Measurements from ENCODE around the gene DNAJC18. TPM values are rescaled to one million over a fixed set of nuclear protein-coding genes. Genes with fewer than 3 reads are reported as not detected.
"Not testable (repeated sequence)": the region's sequence is repeated elsewhere in the genome, so short reads cannot be mapped to it uniquely, and the experiment has no call there.

Gene DNAJC18
- total RNA-seq, 1 experiment from 2014 or later, result 16.7 TPM

- ChIA-PET CTCF (no interaction called here), POLR2A (ENCODE audit: low non-redundant PET) (no interaction called here)
- no peaks in the 10 kb centered on the region for H3K36me3 ChIP-seq (ENCODE audit: insufficient read depth, low read length, poor library complexity, severe bottlenecking)
- BruUV-seq (replicated peaks), result no TSS peak
- intact Hi-C loops (cut with micrococcal nuclease; ENCODE audit: unreplicated experiment), result no loop called here
- TF ChIP-seq EZH2 (IDR thresholded peaks at IDR 0.05; ENCODE audit: borderline replicate concordance, low read depth, low read length, poor library complexity, severe bottlenecking) (no peak), CTCF (conservative IDR thresholded peaks at IDR 0.05; ENCODE audit: low read depth, low read length) (no peak)
- H3K9me3 ChIP-seq (ENCODE audit: low read depth, low read length, poor library complexity, severe bottlenecking), result no peaks in the 10 kb centered on the region
- peaks cover 13% of the 10 kb centered on the region for H3K4me1 ChIP-seq (ENCODE audit: insufficient read depth, low read length, poor library complexity, severe bottlenecking)
- H3K27me3 ChIP-seq (replicated peaks; ENCODE audit: insufficient read depth, low read depth, low read length, poor library complexity), result no peaks in the 10 kb centered on the region
- DNase-seq (ENCODE audit: low spot score), result no peak
- H3K4me3 ChIP-seq (ENCODE audit: low read depth, low read length, poor library complexity, severe bottlenecking), result no peak overlapping the region
- H3K27ac ChIP-seq (ENCODE audit: low read depth, low read length, poor library complexity, severe bottlenecking), result no peak overlapping the region
Measured at GRCh38 chr5:139387611-139388197, 51.6 kb downstream of the DNAJC18 start.

DNA sequence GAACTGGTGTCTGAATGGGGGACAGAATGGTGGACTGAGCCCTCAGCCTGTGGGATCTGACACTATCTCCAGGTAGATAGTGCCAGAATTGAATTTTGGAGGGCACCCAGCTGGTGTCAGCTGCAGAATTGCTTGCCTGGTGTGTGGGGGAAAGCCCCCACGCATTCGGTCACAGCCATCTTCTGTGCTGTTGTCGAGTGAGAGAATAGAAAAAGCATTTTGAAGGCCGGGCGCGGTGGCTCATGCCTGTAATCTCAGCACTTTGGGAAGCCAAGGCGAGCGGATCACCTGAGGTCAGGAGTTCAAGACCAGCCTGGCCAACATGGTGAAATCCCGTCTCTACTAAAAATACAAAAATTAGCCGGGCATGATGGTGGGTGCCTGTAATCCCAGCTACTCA lies 52.4 kb downstream of the DNAJC18 start:
- DNase-seq (ENCODE audit: low spot score); H3K27me3 ChIP-seq (replicated peaks; ENCODE audit: insufficient read depth, low read depth, low read length, poor library complexity); H3K4me3 ChIP-seq (ENCODE audit: low read depth, low read length, poor library complexity, severe bottlenecking); BruUV-seq (replicated peaks); intact Hi-C loops (cut with micrococcal nuclease; ENCODE audit: unreplicated experiment); H3K27ac ChIP-seq (ENCODE audit: low read depth, low read length, poor library complexity, severe bottlenecking); CTCF ChIA-PET; H3K36me3 ChIP-seq (ENCODE audit: insufficient read depth, low read length, poor library complexity, severe bottlenecking); H3K9me3 ChIP-seq (ENCODE audit: low read depth, low read length, poor library complexity, severe bottlenecking); POLR2A ChIA-PET (ENCODE audit: low non-redundant PET): not testable (repeated sequence)
- H3K4me1 ChIP-seq (ENCODE audit: insufficient read depth, low read length, poor library complexity, severe bottlenecking), result peaks cover 13% of the 10 kb centered on the region

DNA sequence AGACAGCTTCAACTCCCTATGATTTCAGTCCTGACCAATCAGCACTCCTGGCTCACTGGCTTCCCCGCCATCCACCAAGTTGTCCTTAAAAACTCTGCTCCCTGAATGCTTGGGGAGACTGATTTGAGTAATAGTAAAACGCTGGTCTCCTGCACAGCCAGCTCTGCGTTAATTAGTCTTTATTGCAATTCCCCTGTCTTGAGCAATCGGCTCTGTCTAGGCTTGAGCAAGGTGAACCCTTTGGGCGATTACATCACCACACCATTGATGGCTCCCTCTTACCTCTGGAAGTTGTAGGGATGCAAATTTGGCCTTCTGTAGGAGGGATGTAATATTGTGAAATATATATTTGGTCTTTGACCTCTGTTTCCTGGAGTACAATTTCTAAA lies 53.3 kb downstream of the DNAJC18 start:
- intact Hi-C loops (cut with micrococcal nuclease; ENCODE audit: unreplicated experiment), result no loop called here
- no peak for DNase-seq (ENCODE audit: low spot score)
- CTCF ChIA-PET, result no interaction called here
- no peak for TF ChIP-seq CTCF (conservative IDR thresholded peaks at IDR 0.05; ENCODE audit: low read depth, low read length)
- no peaks in the 10 kb centered on the region for H3K9me3 ChIP-seq (ENCODE audit: low read depth, low read length, poor library complexity, severe bottlenecking)
- H3K36me3 ChIP-seq (ENCODE audit: insufficient read depth, low read length, poor library complexity, severe bottlenecking), result no peaks in the 10 kb centered on the region
- H3K27ac ChIP-seq (ENCODE audit: low read depth, low read length, poor library complexity, severe bottlenecking), result no peak overlapping the region
- BruUV-seq (replicated peaks), result no TSS peak
- no peak overlapping the region for H3K4me3 ChIP-seq (ENCODE audit: low read depth, low read length, poor library complexity, severe bottlenecking)
- H3K27me3 ChIP-seq (replicated peaks; ENCODE audit: insufficient read depth, low read depth, low read length, poor library complexity), result no peaks in the 10 kb centered on the region
- POLR2A ChIA-PET (ENCODE audit: low non-redundant PET), result no interaction called here
- peaks cover 13% of the 10 kb centered on the region for H3K4me1 ChIP-seq (ENCODE audit: insufficient read depth, low read length, poor library complexity, severe bottlenecking)

All from A673 (cell line).